Measurements from ENCODE around the gene ARPC5.

DNA sequence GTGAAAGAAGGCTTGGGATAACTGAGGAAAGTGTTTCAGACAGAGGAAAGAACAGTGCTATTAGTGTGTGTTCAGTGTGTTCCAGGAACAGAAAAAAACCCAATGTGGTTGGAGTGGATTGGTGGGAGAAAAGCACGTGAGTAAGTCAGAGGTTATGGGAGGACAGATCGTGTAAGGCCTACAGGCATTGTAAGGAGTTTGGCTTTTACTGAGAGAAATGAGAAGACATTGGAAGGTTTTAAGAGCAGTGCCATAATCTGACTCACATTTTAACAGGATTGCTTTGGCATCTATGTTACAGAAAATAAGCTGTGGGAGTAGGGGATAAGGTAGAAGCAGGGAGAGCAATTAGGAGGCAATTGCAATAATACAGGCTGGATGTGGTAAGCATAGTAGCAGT, 4.8 kb downstream of the ARPC5 start:
- no peak for TF ChIP-seq POLR2AphosphoS5 (IDR thresholded peaks at IDR 0.05)
- TF ChIP-seq CTCF (IDR thresholded peaks at IDR 0.05) = no peak
